Ovary (tissue), 1 donor: Measurements from ENCODE around the gene XAGE3.

Experiments used
- EP300 ChIP-seq: sonication (generic); formaldehyde crosslinking; IDR thresholded peaks from one replicate; pipeline ENCODE4 v1.6.1; 2017; ENCODE audit warnings: antibody characterized with exemption
- POLR2A ChIP-seq: fragments of 450-650 bp; IDR thresholded peaks from one replicate; pipeline ENCODE4 v1.6.1; 2017; ENCODE audit warnings: antibody characterized with exemption, mild to moderate bottlenecking, moderate library complexity

DNA sequence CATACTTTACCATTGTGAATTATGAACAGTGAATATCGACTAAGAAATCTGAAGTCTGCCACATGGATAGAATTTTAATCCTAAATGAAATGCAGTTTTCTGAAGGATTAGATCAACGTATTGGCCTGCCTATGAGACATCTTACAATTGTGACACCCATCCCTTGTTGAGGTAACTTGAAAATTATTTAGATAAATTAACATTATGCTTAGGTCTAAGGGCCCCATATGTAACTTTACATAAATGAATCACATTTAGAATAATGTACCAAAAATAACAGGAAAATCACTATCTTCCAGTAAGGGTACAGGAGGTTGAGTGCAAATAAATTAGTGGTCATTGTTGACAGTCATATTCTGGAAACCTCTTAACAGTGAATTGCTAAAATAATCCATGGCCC lies 43.3 kb downstream of the XAGE3 start:
- TF ChIP-seq POLR2A (no peak), EP300 (no peak)
